HepG2 (cell line): Measurements from ENCODE around the gene RBM47. TPM values are rescaled to one million over a fixed set of nuclear protein-coding genes. Genes with fewer than 3 reads are reported as not detected.

Experiments used
- ASH2L ChIP-seq: fragments of 300-600, 200-600 bp; sonication (generic); IDR thresholded peaks from 2 replicates; pipeline ENCODE4 v1.7.0; 2017; ENCODE audit warnings: low read depth, mild to moderate bottlenecking, moderate library complexity, mixed read lengths, low read length; ENCODE audit not compliant: insufficient read length
- BATF2 ChIP-seq: sonication (generic); formaldehyde crosslinking; IDR thresholded peaks from 2 replicates; pipeline ENCODE4 v1.8.0; 2022; ENCODE audit warnings: mild to moderate bottlenecking, missing genetic modification reagents, moderate library complexity
- CREB3 ChIP-seq: sonication (generic); formaldehyde crosslinking; IDR thresholded peaks from 2 replicates; pipeline ENCODE4 v1.5.0; 2020; ENCODE audit warnings: missing genetic modification reagents
- DR1 ChIP-seq: sonication (generic); formaldehyde crosslinking; IDR thresholded peaks from 2 replicates; pipeline ENCODE4 v1.8.0; 2021; ENCODE audit warnings: mild to moderate bottlenecking, missing genetic modification reagents, inconsistent platforms
- ETS1 ChIP-seq: sonication (generic); formaldehyde crosslinking; IDR thresholded peaks from 2 replicates; pipeline ENCODE4 v1.4.0; 2020; ENCODE audit warnings: missing genetic modification reagents
- ETV5 ChIP-seq: IDR thresholded peaks from 2 replicates; pipeline ENCODE4 v1.6.1; 2018; ENCODE audit warnings: missing biosample characterization, missing genetic modification reagents, inconsistent platforms, borderline replicate concordance
- FOXA3 ChIP-seq: IDR thresholded peaks from 2 replicates; pipeline ENCODE4 v1.6.1; 2016; ENCODE audit warnings: missing genetic modification reagents, missing compliant biosample characterization
- HDAC1 ChIP-seq: sonication (generic); formaldehyde crosslinking; IDR thresholded peaks from 2 replicates; pipeline ENCODE4 v1.5.1; 2020; ENCODE audit warnings: mild to moderate bottlenecking, missing genetic modification reagents
- HNF4A ChIP-seq: sonication (generic); formaldehyde crosslinking; IDR thresholded peaks from 2 replicates; pipeline ENCODE4 v1.4.0; 2020; ENCODE audit warnings: missing genetic modification reagents
- HNF4G ChIP-seq, 2 experiments: sonication (generic) in 1 of 2; formaldehyde crosslinking in 1 of 2; IDR thresholded peaks; 2 replicates each; pipeline versions ENCODE4 v1.4.0 to v1.6.1; 2011 to 2020; ENCODE audit warnings: borderline replicate concordance in 2 of 2, low read depth in 2 of 2, mild to moderate bottlenecking in 2 of 2, low read length in 1 of 2, missing genetic modification reagents in 1 of 2, moderate library complexity in 1 of 2
- HOXD1 ChIP-seq: sonication (generic); formaldehyde crosslinking; IDR thresholded peaks from 2 replicates; pipeline ENCODE4 v1.5.0; 2020; ENCODE audit warnings: missing genetic modification reagents
- MBNL3 ChIP-seq: fragments of 250-450 bp; sonication (Bioruptor Pico); conservative IDR thresholded peaks from 2 replicates; pipeline ENCODE4 v1.8.0; 2022; ENCODE audit warnings: mild to moderate bottlenecking, inconsistent platforms
- MEIS1 ChIP-seq: sonication (generic); formaldehyde crosslinking; IDR thresholded peaks from 2 replicates; pipeline ENCODE4 v1.9.0; 2021; ENCODE audit warnings: mild to moderate bottlenecking, missing genetic modification reagents, moderate library complexity, borderline replicate concordance
- NR2F1 ChIP-seq, 2 experiments: fragments of 450-650 bp in 1 of 2; formaldehyde crosslinking in 1 of 2; IDR thresholded peaks; 2 replicates each; pipeline versions ENCODE4 v1.5.0 to v1.6.1; 2016 to 2020; ENCODE audit warnings: mild to moderate bottlenecking in 1 of 2, missing compliant biosample characterization in 1 of 2, missing genetic modification reagents in 1 of 2, moderate library complexity in 1 of 2
- NR2F6 ChIP-seq, 2 experiments: IDR thresholded peaks; 2 replicates each; pipeline ENCODE4 v1.6.1; 2016; ENCODE audit warnings: antibody characterized with exemption in 1 of 2, mild to moderate bottlenecking in 1 of 2
- PHF5A ChIP-seq: IDR thresholded peaks from one replicate; pipeline ENCODE4 v1.6.1; 2018; ENCODE audit warnings: low read depth, missing genetic modification reagents; ENCODE audit not compliant: unreplicated experiment
- ZC3H4 ChIP-seq: sonication (generic); formaldehyde crosslinking; IDR thresholded peaks from 2 replicates; pipeline ENCODE4 v1.4.0; 2020; ENCODE audit warnings: missing genetic modification reagents, borderline replicate concordance
- ZNF569 ChIP-seq: sonication (generic); formaldehyde crosslinking; IDR thresholded peaks from 2 replicates; pipeline ENCODE4 v1.5.0; 2020; ENCODE audit warnings: mild to moderate bottlenecking, missing genetic modification reagents, moderate library complexity, borderline replicate concordance
- ZNF576 ChIP-seq: sonication (generic); formaldehyde crosslinking; IDR thresholded peaks from 2 replicates; pipeline ENCODE4 v1.4.0; 2020; ENCODE audit warnings: mild to moderate bottlenecking, missing genetic modification reagents
- ZNF660 ChIP-seq: sonication (generic); formaldehyde crosslinking; IDR thresholded peaks from 2 replicates; pipeline ENCODE4 v1.5.1; 2020; ENCODE audit warnings: mild to moderate bottlenecking, low read depth, missing genetic modification reagents, borderline replicate concordance
- ZNF710 ChIP-seq: sonication (generic); formaldehyde crosslinking; IDR thresholded peaks from 2 replicates; pipeline ENCODE4 v1.5.0; 2020; ENCODE audit warnings: mild to moderate bottlenecking, missing genetic modification reagents, borderline replicate concordance
- ZNF713 ChIP-seq: sonication (generic); formaldehyde crosslinking; IDR thresholded peaks from 2 replicates; pipeline ENCODE4 v1.4.0; 2020; ENCODE audit warnings: mild to moderate bottlenecking, missing genetic modification reagents
- polyA plus RNA-seq, 8 experiments: library from polyadenylated mRNA; depleted of rRNA in 3 of 8; stranded (reverse) in 7 of 8; unstranded in 1 of 8; fragments of >200 nt; fragmentation: Illumina TruSeq in 4 of 8; extraction: Trizol in 4 of 8; gene quantifications; 2 replicates each; pipeline versions ENCODE4 v1.2.1 to v1.2.3, GENCODE V29; 2011 to 2016; ENCODE audit warnings: low read depth in 4 of 8, missing spikeins in 1 of 8, mixed read lengths in 1 of 8; ENCODE audit not compliant: insufficient read depth in 1 of 8
- total RNA-seq, 5 experiments: library from RNA; depleted of rRNA; stranded (reverse); fragments of >200 nt; fragmentation: Illumina TruSeq; extraction: Trizol; gene quantifications; 2 replicates each; pipeline ENCODE4 v1.2.3, GENCODE V29; 2016; ENCODE audit warnings: low read depth in 1 of 5

RBM47 gene
- total and polyA plus RNA-seq, 2 of the 13 experiments (the other 11 are each of a cell fraction or from before 2014, with no cell fraction given): 1.2 to 2.5 TPM

GRCh38 chr4:40672528-40673522 lies 43.2 kb upstream of the RBM47 start (continued):
- TF ChIP-seq HOXD1 (CRISPR knock-in tag) (no peak), FOXA3 (no peak), BATF2 (CRISPR knock-in tag) (no peak), MBNL3 (CRISPR knock-in tag) (no peak), NR2F1 (CRISPR knock-in tag; IDR thresholded peaks at IDR 0.05) (peak in 1 of 2 experiments; percentile 29; a peak in 1 of 4 replicates), HNF4G (IDR thresholded peaks at IDR 0.05; ENCODE audit: borderline replicate concordance, low read depth, low read length) (peak; percentile 22; the same call in 1 of the 2 replicates), HNF4G (CRISPR knock-in tag; IDR thresholded peaks at IDR 0.05; ENCODE audit: borderline replicate concordance, low read depth) (no peak; the same call in 1 of the 2 replicates), MEIS1 (CRISPR knock-in tag) (no peak), ASH2L (no peak), ZNF576 (CRISPR knock-in tag) (no peak), ZNF569 (no peak), ETS1 (CRISPR knock-in tag) (no peak), ZNF660 (no peak), HNF4A (CRISPR knock-in tag) (peak; percentile 65; the same call in 1 of the 2 replicates), NR2F6 (IDR thresholded peaks at IDR 0.05) (peak; percentile 51), NR2F6 (CRISPR knock-in tag; IDR thresholded peaks at IDR 0.05) (peak; percentile 58; the same call in 1 of the 2 replicates), HDAC1 (CRISPR knock-in tag) (no peak), ZC3H4 (CRISPR knock-in tag) (no peak), ZNF713 (CRISPR knock-in tag) (no peak), CREB3 (CRISPR knock-in tag) (no peak), ETV5 (CRISPR knock-in tag) (peak; percentile 63; the same call in 1 of the 2 replicates), ZNF710 (CRISPR knock-in tag) (peak; percentile 18; the same call in 1 of the 2 replicates), PHF5A (no peak), DR1 (no peak)
